NK-92 (cell line): ENCODE data around the gene RAB11FIP2.

Experiments
- DNase-seq: peaks from one replicate; lab custom pipeline; 2025; ENCODE audit not compliant: unreplicated experiment; lab: John Stamatoyannopoulos, UW

Gene RAB11FIP2

GRCh38 chr10:117987244-117987909 is 59.4 kb downstream of the RAB11FIP2 start:
- no peak for DNase-seq

GRCh38 chr10:117983961-117984360 is 62.8 kb downstream of the RAB11FIP2 start:
- DNase-seq, result no peak

GRCh38 chr10:117980755-117981702 is 65.7 kb downstream of the RAB11FIP2 start:
- no peak for DNase-seq

- DNase-seq, result no peak
Measured at GRCh38 chr10:117980216-117980615, 66.5 kb downstream of the RAB11FIP2 start.

- DNase-seq, result no peak
Measured at GRCh38 chr10:117972168-117972837, 74.4 kb downstream of the RAB11FIP2 start.

- no peak for DNase-seq
Measured at GRCh38 chr10:117970962-117971361, 75.8 kb downstream of the RAB11FIP2 start.

- DNase-seq, result no peak
Measured at GRCh38 chr10:117969592-117969991, 77.1 kb downstream of the RAB11FIP2 start.

- DNase-seq, result no peak
Measured at GRCh38 chr10:117968354-117969182, 78.2 kb downstream of the RAB11FIP2 start.

GRCh38 chr10:117967149-117967650 is 79.5 kb downstream of the RAB11FIP2 start:
- no peak for DNase-seq

GRCh38 chr10:117965984-117966383 is 80.8 kb downstream of the RAB11FIP2 start:
- no peak for DNase-seq

GRCh38 chr10:117964536-117964935 is 82.2 kb downstream of the RAB11FIP2 start:
- no peak for DNase-seq

- no peak for DNase-seq
Measured at GRCh38 chr10:117960345-117960935, 86.3 kb downstream of the RAB11FIP2 start.

GRCh38 chr10:117956972-117957371 is 89.8 kb downstream of the RAB11FIP2 start:
- DNase-seq, result no peak

- no peak for DNase-seq
Measured at GRCh38 chr10:117955176-117955575, 91.6 kb downstream of the RAB11FIP2 start.
